GM18499 (cell line): Measurements from ENCODE around the gene ARRB2.
A peak's percentile ranks its signal among the peaks of the same experiment; 100 is the strongest.
"Not testable (repeated sequence)": the region's sequence is repeated elsewhere in the genome, so short reads cannot be mapped to it uniquely, and the experiment has no call there.

Source experiments
- ATAC-seq: cut with Tn5 transposase; IDR thresholded peaks from one replicate; pipeline ENCODE4 v1.9.1; 2021; ENCODE audit warnings: moderate number of reproducible peaks; ENCODE audit not compliant: insufficient read depth, unreplicated experiment

The ARRB2 gene

GRCh38 chr17:4699401-4700056, 10.9 kb upstream of the ARRB2 start:
- not testable (repeated sequence) for ATAC-seq

- ATAC-seq, result no peak
Observed at GRCh38 chr17:4701116-4701515, 9.3 kb upstream of the ARRB2 start.

- no peak for ATAC-seq
Observed at GRCh38 chr17:4703330-4703691, 7.1 kb upstream of the ARRB2 start.

GRCh38 chr17:4704574-4704907, 5.9 kb upstream of the ARRB2 start:
- not testable (repeated sequence) for ATAC-seq

- ATAC-seq, result no peak
Observed at GRCh38 chr17:4704991-4705390, 5.4 kb upstream of the ARRB2 start.

- no peak for ATAC-seq
Observed at GRCh38 chr17:4706121-4706520, 4.3 kb upstream of the ARRB2 start.

GRCh38 chr17:4708436-4708835, 2.0 kb upstream of the ARRB2 start:
- no peak for ATAC-seq

GRCh38 chr17:4710693-4711634, 532 bp downstream of the ARRB2 start:
- ATAC-seq, result peak; percentile 2

GRCh38 chr17:4711661-4712181, 1.3 kb downstream of the ARRB2 start:
- no peak for ATAC-seq

GRCh38 chr17:4712526-4712925, 2.1 kb downstream of the ARRB2 start:
- ATAC-seq, result no peak

GRCh38 chr17:4714340-4715062, 4.1 kb downstream of the ARRB2 start:
- not testable (repeated sequence) for ATAC-seq

GRCh38 chr17:4715063-4715744, 4.8 kb downstream of the ARRB2 start:
- ATAC-seq, result no peak

- no peak for ATAC-seq
Observed at GRCh38 chr17:4716081-4716480, 5.6 kb downstream of the ARRB2 start.

- no peak for ATAC-seq
Observed at GRCh38 chr17:4717791-4718190, 7.4 kb downstream of the ARRB2 start.

GRCh38 chr17:4718276-4718675, 7.8 kb downstream of the ARRB2 start:
- ATAC-seq, result no peak

- no peak for ATAC-seq
Observed at GRCh38 chr17:4719146-4719545, 8.7 kb downstream of the ARRB2 start.

GRCh38 chr17:4719684-4720221, 9.3 kb downstream of the ARRB2 start:
- ATAC-seq, result no peak

GRCh38 chr17:4720787-4721186, 10.4 kb downstream of the ARRB2 start:
- no peak for ATAC-seq

GRCh38 chr17:4721203-4722135, 11.0 kb downstream of the ARRB2 start:
- ATAC-seq, result no peak
